OCI-LY3 (cell line): ENCODE results near the gene TGM3.

Experiments
- EZH2phosphoT487 ChIP-seq: fragments of 200-600 bp; shearing (Covaris generic); IDR thresholded peaks from 2 replicates; pipeline ENCODE4 v1.6.1; 2018; ENCODE audit warnings: antibody characterized with exemption, mixed run types, low read depth
- TF ChIP-seq, protein P1 (sequence below): fragments of 200-600, 300-600 bp; sonication (generic); IDR thresholded peaks from 2 replicates; pipeline ENCODE4 v1.5.1; 2014; ENCODE audit warnings: antibody characterized with exemption, low read length, low read depth

DNA sequence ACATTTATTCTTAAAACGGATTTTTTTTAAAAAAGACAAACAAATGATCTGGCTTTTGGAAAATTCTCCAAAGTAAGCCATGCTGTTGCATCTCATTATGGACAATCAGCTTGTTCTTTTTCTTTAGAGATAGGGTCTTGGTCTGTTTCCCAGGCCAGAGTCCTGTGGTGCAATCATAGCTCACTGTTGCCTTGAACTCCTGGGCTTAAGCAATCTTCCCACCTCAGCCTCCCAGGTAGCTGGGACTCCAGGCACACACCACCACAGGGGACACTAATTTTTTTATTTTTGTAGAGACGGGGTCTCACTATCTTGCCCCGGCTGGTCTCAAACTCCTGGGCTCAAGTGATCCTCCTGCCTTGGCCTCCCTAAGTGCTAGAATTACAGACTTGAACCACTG is 45.9 kb upstream of the TGM3 start:
- TF ChIP-seq, protein P1, sequence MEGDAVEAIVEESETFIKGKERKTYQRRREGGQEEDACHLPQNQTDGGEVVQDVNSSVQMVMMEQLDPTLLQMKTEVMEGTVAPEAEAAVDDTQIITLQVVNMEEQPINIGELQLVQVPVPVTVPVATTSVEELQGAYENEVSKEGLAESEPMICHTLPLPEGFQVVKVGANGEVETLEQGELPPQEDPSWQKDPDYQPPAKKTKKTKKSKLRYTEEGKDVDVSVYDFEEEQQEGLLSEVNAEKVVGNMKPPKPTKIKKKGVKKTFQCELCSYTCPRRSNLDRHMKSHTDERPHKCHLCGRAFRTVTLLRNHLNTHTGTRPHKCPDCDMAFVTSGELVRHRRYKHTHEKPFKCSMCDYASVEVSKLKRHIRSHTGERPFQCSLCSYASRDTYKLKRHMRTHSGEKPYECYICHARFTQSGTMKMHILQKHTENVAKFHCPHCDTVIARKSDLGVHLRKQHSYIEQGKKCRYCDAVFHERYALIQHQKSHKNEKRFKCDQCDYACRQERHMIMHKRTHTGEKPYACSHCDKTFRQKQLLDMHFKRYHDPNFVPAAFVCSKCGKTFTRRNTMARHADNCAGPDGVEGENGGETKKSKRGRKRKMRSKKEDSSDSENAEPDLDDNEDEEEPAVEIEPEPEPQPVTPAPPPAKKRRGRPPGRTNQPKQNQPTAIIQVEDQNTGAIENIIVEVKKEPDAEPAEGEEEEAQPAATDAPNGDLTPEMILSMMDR, result no peak
- TF ChIP-seq EZH2phosphoT487, result no peak
